ENCODE results near the gene SH3GLB2.
"Not testable (repeated sequence)": the region's sequence is repeated elsewhere in the genome, so short reads cannot be mapped to it uniquely, and the experiment has no call there.

Gene SH3GLB2

DNA sequence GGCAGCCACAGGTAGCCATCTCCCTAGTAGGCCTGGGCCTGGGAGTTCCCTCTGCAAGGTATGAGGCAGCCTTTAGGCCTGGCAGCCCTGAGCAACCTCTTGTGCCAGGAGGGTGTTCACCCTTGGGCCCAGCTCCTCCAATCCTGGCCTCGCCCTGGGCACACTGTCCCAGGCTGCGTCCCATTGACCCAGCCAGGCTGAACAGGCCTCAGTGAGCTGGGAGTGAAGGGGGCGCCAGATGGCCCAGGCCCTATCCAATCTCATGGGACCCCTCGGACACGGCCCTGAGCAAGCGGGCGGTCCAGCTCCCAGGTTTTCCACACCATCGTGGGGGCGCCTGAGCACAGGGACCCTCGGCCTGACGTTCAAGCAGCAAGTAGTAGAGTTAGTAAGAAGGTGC lies 14.5 kb downstream of the SH3GLB2 start:
- no peak for DNase-seq

DNA sequence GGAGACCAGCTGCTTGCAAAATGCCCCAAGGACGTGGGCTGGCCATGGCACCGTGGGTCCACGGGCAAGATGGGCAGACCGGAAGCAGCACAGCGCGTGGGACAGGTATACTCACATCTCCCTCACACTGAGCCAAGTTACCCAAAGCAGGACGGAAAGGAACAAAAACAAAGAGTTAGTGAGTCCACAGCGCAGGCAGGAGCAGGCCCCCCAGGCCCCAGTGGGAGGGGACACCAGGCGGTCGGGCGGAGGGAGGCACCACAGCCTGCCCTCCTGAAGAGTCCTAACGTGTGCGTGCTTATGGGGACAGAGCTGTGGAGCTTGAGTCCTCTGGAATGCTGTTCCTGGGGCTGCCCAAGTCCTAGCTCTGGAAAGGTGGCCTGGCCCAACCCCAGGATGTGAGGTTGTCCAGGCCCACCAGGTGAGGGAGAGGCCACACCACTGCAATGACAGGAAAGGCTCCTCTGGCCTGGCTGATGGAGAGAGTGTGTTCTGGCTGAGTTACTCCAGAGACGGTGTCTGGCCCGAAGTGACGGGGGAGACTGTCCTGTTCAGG lies 15.2 kb downstream of the SH3GLB2 start:
- no peak for DNase-seq

DNA sequence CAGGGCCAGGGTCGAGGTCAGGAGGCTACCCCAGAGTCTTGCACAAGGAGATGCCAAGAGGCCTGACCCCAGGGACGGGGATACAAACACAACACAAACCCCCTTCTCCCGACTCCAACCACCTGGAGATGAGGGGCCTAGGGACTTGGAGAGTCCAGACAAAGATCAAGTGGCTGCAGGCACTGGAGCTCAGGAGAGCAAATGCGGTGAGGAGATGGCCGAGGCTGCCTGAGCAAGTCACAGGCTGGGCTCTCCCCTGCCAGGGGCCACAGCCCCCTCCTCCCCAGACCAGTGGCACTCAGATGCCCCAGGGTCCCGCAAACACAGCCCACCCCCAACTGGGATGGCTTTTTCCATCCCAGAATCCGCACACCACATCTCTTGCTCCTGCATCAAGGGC lies 15.8 kb downstream of the SH3GLB2 start:
- DNase-seq: no peak

DNA sequence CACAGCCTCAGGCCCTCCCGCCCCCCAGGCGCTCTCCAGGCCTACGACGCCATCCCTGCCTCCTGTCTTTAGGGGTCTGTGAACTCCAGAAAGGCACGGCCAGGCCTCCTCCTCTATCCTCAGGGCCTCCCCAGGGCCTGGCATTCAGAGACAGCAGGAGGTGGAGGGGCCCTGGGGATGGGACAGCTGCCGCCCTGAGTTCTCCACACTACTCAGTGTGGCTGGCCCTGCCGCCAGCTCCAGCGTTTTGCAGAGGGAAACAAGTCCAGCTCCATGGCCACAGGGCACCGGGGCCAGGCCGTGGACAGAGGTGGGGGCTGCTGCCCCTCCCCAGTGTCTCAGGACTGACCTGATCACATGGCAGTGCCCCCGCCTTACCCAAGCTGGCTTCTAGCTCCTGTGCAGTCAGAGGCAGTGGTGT lies 16.4 kb downstream of the SH3GLB2 start:
- no peak for DNase-seq

DNA sequence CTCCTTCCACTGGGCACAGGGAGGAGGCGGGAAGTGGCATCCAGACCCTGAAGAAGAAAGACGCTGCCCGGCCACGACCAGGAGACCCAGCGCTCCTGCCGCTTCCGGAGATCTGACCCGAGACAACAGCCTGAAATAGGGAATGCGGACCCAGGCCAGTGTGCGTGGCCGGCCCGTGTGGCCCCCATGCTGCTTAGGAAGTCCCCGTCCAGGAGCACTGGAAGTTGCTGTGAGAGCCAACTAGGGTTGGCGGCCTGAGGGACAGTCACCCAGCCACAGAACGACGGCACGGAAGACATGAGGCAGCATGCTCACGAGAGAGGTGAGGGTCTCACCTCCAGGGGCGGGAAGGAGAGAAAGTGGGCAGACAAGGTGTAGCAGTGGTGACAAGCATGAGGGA lies 17.0 kb downstream of the SH3GLB2 start:
- no peak for DNase-seq

DNA sequence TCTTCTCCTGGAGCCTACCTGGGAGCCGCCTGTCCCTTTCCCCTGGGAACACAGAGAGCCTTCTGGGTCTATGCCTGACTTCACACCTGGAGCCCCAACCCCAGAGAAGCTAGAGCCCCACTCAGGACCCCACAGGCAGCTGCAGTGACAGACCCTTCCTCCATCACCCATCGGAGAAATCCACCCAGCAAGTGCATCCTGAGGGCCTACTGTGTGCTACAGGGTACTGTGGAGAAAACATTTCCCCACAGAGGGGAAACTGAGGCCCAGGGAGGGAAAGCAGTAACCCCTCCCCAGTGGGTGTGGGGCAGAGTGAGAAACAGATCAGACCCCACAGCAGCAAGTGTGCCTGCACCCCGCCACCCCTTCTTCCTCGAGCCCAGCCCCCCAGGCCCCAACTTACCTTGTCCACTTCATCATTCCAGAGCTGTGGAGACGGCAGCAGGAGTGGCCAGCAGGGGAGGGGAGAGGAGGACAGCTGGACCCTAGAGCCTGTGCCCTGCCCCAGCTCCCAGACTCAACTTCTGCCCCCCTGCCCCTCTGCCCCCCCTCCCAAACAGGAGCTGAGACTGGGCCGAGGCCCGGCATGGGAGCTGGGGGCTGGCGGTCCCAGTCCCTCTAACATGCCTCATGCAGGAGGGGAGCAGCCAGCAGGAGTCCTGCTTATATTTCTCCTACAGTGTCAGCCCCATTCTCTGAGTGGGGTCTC lies 17.7 kb downstream of the SH3GLB2 start:
- no peak for DNase-seq

DNA sequence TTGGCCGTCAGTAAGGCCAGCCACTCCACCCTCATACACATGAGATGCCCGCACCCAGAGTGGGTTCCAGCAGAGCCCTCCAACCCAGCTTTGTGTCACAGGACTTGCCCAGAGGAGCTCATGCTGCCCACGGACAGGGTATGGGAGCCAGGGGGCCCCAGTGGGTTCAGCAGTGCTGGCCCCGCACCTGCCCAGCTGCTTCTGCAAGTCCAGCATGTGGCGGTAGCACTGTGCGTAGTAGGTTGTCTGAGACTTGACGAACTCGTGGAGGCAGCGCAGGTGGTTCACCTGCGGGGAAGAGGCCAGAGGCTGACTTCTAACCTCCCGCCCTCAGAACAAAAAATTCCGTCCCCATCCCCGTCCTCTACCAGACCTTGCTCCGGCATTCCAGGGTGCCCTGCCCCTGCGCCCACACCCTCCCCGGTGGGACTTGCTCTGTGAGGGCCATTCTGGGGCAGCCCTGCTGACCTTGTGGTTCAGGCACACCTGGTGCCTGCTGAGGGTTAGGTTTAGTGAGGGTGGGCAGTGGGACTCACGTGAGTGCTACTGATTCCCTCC lies 18.5 kb downstream of the SH3GLB2 start:
- DNase-seq: no peak

DNA sequence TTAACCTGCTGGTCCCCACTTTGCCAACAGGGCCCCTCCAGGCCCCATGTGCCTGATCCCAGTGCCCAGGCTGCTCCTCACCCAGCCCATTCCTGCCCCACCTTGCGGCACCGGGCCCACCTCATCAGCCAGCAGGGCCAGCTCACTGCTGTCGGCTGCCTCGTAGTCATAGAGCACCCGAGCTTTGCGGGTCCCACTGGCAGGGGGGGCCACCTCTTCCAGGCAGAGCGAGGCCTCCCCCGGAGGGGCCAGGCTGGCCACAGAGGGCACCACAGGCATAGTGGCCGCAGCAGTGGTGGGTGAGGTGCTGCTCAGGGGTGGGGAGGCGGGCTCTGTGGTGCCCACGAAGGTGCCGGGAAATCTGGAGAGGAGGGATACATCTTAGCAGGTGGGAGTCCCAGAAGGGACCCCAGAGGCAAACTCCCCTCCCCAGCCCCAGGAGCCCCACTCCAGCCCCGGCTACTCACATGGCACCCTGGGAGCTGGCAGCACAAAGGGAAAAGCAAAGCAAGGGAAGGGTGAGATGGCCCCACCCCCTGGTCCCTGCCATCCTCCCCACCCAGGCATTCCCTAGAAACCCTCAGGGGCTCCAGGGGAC lies 19.0 kb downstream of the SH3GLB2 start:
- no peak for DNase-seq

DNA sequence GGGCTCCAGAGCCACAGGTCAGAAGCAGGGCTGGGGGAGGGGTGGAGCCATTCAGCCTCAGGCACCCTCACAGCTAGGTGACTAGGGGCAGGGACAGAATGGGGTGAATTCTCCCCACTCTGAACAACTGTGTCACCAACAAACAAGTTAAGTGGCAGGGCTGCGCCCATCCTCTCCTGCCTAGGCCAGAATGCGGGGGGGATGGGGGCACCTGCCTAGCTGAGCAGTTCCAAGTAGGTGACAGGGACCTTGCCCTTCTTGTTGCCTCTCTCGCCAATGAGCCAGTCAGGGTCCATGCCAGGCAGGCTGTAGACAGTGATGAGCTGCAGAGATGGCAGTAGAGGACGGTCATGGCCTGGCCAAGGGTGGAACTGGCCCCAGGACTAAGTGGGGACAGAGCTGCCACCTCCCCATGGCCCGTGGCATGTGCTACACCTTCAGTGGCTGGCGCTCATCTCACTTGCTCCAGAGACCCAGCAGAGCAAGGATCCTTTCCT lies 19.6 kb downstream of the SH3GLB2 start:
- DNase-seq: no peak

DNA sequence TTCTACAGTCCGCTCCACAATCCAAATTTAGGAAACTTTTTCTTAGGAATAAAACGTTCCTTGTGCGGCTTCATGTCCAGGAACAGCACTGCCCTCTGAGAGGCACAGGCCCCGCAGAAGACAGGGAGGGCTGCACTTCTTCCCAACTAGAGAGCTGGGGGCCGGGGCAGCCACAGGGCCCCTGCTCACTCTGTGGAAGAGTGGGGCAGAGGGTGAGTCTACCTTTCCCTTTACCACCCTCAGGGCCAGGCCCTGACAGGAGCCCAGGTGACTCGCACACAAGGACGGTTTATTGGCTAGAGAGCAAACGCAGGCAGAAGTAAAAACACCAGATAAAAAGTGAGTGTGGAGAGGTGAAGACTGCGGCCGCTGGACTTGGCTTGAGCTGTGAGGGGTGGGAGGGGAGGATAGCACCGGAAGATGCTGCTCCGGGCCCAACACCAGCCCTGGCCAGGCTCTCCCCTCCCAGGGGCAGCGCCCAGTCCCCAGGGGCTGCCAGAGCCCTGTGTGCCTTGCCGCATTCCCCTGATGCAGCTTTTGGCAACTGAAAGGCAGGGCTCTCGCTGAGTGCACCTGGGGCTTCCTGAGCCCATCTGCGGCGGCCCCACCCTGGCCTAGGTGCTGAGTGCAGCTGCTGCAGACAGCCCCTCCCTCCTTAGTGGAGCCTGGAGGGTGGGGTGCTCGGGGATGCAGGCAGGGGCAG lies 20.2 kb downstream of the SH3GLB2 start:
- no peak for DNase-seq

DNA sequence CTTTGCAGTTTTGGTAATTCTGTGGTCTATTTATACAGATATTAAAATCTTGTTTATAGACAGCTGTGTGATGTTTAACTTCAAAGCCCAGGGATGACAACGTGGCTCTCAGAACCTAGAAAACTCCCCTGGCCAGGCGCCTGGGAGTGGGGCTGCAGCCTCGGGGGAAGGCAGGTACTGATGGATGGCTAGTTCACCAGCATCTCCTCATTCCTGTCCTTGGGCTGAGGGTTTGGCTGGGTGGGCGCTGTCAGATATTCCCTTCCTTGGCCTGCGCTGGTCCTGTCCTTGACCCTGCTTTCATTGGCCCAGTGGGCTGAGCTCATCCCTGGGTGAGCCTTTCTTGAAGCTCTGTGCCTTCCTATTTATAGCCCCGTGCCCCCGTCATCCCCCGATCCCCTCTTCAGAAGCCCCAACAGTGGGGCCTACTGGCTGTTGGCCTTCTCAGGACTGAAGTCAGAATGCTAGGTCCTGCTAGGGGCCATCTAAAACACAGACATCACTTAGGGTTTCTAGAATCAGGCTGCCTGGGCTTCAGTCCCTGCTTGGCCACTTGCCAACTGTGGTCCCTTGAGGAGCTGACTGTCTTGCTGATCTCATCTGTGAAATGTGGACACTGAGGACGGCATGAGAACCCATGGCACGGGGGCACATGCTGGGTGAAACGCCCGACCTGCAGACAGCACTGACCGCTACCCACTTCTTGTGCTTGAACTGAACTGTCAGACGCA lies 20.9 kb downstream of the SH3GLB2 start:
- DNase-seq: no peak

DNA sequence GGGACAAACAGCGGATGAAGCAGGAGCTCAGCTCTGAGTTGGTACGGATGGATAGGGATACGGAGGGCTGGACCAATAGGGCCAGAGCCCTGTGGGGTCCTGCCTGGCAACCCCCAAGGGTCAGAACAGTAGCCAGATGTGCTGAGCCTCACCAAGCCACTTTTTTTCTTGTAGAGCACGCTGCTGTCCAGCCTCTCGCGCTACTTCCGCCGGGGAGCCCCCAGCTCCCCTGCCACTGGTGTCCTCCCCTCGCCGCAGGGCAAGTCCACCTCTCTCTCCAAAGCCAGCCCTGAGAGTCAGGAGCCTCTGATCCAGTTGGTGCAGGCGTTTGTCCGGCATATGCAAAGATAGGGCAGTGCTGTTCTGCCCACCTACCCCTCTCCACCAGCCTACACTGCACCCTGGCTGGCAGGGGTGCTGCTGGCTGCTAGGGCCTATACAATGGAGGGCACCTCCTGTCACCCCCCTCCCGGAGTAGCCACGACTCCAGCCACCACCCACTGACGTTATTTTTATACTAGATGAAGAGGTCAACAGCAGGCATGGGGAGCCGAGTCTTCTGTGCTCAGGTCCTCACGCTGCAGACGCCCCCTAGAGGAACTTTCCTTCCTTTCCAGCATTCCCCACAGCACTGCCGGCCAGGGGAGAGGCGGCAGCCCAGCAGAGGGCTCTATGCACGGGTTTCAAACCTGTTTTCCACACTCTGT lies 21.6 kb downstream of the SH3GLB2 start:
- peak; percentile 37 for DNase-seq

DNA sequence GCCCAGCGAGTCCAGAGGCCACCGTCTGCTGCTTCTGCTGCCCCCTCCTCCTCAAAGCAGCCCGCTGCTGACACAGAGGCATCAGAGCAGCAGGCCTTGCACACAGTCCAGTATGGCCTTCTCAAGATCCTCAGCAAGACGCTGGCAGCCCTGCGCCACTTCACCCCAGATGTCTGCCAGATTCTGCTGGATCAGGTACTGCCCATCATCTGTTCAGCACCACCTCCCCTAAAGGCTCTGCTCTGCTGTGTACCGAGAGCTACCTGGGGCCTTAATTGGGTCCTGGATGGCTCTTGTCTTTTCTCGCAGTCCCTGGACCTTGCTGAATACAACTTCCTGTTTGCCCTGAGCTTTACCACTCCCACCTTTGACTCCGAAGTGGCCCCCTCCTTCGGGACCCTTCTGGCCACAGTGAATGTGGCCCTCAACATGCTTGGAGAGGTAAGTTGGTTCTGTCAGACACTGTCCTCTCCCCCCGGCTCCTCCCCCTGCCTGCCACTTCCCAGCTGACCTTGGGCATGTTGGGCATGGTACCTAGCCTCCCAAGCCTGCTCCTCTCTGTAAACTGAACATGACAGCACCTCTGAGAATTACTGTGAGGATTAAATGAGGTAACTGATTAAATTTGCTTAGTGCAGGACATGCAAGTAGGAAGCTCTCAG lies 22.7 kb downstream of the SH3GLB2 start:
- no peak for DNase-seq

DNA sequence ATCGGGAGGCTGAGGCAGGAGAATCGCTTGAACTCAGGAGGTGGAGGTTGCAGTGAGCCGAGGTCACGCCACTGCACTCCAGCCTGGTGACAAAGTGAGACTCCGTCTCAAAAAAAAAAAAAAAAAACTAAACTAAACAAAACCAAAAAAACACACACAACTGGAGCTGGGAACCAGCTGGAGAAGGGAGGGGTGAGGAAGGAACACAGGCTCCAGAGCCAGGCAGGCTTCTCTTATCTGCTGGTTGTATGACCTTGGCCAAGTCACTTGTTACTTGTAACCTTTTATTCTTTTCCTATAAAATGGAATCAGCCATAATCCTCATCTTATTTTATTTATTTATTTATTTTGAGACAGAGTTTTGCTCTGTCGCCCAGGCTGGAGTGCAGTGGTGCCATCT lies 24.0 kb downstream of the SH3GLB2 start:
- DNase-seq: not testable (repeated sequence)

DNA sequence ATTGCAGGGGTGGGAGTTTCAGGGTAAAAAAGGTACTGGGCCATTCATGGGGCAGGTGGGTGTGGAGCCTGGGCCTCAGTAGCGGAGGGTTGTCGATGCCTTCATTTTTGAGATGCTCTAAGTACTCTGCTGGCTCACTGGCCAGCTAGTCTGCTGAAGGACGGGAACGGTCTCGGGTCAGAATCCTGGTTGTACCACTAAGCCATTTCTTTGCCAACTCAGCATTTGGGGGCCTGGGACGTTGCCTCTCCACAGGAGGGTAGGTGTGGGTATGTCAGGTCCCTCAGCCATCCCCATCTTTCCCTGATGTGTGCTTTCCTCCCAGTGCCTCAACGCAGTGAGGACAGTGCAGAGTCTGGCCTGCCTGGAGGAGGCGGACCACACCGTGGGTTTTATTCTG lies 25.1 kb downstream of the SH3GLB2 start:
- DNase-seq: no peak

DNA sequence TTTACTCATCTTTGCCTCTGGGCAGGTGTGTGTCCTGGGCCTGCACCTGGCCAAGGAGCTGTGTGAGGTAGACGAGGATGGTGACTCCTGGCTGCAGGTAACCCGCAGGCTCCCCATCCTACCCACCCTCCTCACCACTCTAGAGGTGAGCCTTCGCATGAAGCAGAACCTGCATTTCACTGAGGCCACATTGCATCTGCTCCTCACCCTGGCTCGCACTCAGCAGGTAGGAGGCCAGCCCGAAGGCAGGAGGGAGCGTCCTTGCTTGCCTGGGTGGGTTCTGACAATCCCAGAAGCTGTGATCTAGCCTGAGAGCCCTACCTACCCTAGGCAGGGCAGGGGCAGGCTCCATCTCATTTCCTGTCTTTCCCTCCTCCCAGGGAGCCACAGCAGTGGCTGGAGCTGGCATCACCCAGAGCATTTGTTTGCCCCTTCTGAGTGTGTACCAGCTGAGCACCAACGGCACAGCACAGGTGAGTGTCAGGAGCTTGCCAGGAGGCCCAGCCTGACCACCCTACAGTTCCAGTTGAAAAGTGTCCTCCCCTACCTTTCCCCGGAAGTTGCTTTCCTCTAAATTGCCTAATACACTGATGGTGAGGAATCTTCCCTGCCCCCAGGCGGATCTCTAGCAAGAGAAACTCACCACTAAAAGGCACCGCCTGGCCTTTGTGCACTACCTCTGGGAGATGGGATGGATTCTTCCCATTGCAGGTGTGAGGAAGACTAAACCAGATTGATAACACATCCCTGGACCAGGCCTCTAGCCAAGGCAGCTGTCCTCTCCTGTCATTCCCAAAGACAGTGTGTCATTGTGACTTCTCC lies 26.4 kb downstream of the SH3GLB2 start:
- DNase-seq: no peak

DNA sequence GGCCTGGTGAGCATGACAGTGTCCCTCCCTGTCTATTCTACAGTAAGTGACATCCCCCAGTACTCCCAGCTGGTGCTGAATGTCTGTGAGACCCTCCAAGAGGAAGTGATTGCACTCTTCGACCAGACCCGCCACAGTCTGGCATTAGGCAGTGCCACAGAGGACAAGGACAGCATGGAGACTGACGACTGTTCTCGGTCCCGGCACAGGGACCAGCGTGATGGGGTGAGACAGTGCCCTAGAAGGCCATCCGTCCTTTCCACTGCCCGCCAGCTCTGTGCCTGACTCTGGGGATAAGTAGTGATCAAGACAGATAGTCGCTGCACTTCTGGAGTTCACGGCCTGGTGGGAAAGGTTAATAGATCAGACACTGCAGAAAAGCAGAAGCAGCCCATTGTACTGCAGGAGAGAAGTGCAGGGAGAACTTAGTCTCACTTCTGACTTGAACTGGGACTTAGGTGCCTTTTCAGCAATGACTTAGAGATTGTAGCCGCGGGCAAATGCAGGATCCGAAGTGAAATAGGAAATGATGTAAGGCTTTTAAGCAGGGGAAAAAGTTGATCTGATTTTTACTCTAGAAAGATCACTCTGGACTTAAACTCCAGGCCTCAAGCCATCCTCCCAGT lies 28.4 kb downstream of the SH3GLB2 start:
- DNase-seq: no peak

DNA sequence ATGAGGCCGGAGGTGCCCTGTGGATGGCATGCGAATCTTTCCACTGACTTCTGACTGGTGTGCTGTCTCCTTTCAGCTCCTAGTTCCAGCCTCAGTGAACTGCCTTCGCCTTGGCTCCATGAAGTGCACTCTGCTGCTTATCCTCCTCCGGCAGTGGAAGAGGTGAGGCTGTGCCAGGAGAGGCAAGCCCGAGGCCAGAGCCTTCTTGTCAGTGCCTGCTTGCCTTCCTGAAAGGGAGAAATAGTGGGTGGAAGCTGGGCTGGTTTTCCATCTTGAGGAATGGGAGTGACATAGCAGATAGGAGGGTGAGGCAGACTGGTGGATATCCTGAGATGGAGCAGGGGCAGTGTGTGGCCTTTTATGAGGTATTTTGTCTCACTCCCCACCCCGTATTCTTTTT lies 29.7 kb downstream of the SH3GLB2 start:
- DNase-seq: no peak

DNA sequence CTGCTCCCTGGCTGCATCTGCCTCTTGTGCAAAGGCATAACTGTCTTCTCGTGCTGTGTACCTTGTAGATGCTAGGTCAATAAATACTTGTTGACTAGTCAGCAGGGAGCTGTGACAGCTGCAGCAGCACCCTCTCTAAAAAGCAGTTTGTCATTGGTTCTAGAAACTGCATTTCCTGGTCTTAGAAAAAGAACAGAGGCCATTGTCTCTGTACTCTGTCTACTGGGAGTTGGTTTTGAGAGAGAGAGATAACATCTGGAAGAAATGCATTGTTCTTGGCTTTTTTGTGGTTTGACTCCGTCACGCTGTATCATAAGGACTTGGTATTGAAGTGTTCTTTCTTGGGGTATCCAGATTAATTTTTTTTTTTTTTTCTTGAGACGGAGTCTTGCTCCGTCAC lies 32.3 kb downstream of the SH3GLB2 start:
- DNase-seq: no peak

DNA sequence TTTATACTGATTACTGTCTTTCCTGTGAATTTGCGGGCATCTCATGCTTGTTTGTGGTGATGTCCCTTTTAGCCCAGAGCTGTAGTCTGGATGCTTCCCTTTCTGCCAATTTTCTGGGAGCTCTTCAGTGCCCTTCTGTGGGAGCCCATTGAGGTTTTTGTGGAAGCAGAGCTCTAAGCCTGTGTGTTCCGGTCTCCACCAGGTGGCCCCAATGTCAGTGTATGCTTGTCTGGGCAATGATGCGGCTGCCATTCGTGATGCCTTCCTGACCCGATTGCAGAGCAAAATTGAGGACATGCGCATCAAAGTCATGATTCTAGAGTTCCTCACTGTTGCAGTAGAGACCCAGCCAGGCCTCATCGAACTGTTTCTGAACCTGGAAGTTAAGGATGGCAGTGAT lies 35.1 kb downstream of the SH3GLB2 start:
- no peak for DNase-seq

Measured in NCI-H748 treated with DMSO at 0.1 percent for 48 hours (cell line).